HG02571 (cell line): ENCODE measurements around the gene ELP1.

Source experiments
- ATAC-seq: cut with Tn5 transposase; IDR thresholded peaks from one replicate; pipeline ENCODE4 v1.9.1; 2021; ENCODE audit warnings: mild to moderate bottlenecking, moderate library complexity; ENCODE audit not compliant: unreplicated experiment

Gene ELP1

GRCh38 chr9:108823829-108824228 is 110.1 kb downstream of the ELP1 start:
- ATAC-seq = no peak
